ENCODE data around the gene ANO6. TPM values are rescaled to one million over a fixed set of nuclear protein-coding genes. Genes with fewer than 3 reads are reported as not detected.

Gene ANO6
- total RNA-seq, 2 experiments from 2014 or later: 23.1 to 24.4 TPM

- POLR2A ChIA-PET: no interaction called here
- ATAC-seq (ENCODE audit: low read depth): no peak
- no peak overlapping the region for H3K4me3 Mint-ChIP-seq
- H3K4me1 Mint-ChIP-seq: no peaks in the 10 kb centered on the region
- H3K27ac Mint-ChIP-seq: no peak overlapping the region
- peaks cover 14% of the 10 kb centered on the region for H3K27me3 Mint-ChIP-seq
- peaks cover 4% of the 10 kb centered on the region for H3K36me3 Mint-ChIP-seq
- peaks cover 2% of the 10 kb centered on the region for H3K9me3 Mint-ChIP-seq
- DNase-seq: no peak
These were observed 243.2 kb downstream of the ANO6 start for GRCh38 chr12:45458854-45459807.

GRCh38 chr12:45462506-45462905 lies 246.6 kb downstream of the ANO6 start:
- Mint-ChIP-seq H3K4me3 (no peak overlapping the region), H3K36me3 (peaks cover 2% of the 10 kb centered on the region), H3K27me3 (peaks cover 20% of the 10 kb centered on the region), H3K4me1 (no peaks in the 10 kb centered on the region), H3K9me3 (peaks cover 2% of the 10 kb centered on the region), H3K27ac (no peak overlapping the region)
- POLR2A ChIA-PET: no interaction called here
- no peak for DNase-seq
- ATAC-seq (ENCODE audit: low read depth): no peak

- peaks cover under 1% of the 10 kb centered on the region for H3K4me1 Mint-ChIP-seq
- peaks cover 2% of the 10 kb centered on the region for H3K9me3 Mint-ChIP-seq
- POLR2A ChIA-PET: no interaction called here
- no peak overlapping the region for H3K4me3 Mint-ChIP-seq
- DNase-seq (no peak), ATAC-seq (ENCODE audit: low read depth) (no peak)
- peaks cover 2% of the 10 kb centered on the region for H3K36me3 Mint-ChIP-seq
- H3K27me3 Mint-ChIP-seq: peaks cover 21% of the 10 kb centered on the region
- no peak overlapping the region for H3K27ac Mint-ChIP-seq
These were observed 248.8 kb downstream of the ANO6 start for GRCh38 chr12:45464699-45465098.

- Mint-ChIP-seq H3K4me1 (peaks cover 9% of the 10 kb centered on the region), H3K4me3 (no peak overlapping the region), H3K27ac (no peak overlapping the region), H3K9me3 (peaks cover 1% of the 10 kb centered on the region), H3K27me3 (peaks cover 10% of the 10 kb centered on the region), H3K36me3 (peaks cover 2% of the 10 kb centered on the region)
- DNase-seq (no peak), ATAC-seq (ENCODE audit: low read depth) (no peak)
- POLR2A ChIA-PET: no interaction called here
These were observed 253.1 kb downstream of the ANO6 start for GRCh38 chr12:45468751-45469615.

DNA sequence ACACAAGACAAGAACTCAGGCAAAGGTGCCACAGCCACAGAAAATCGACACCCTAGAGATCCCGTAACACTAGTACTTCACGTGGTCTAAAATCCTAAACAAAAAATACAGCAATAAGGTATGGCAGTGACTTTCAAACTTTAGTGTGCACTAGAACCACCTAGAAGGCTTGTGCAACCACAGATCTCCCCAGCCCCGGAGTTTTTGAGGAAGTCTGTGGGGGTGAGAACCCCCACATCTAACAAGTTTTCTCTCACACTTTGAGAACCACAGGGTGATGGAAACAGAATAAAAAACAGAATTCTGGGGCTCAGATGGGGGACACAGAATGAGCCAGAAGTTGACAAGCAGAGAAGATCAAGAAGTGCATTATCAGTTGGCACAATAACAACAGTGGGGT lies 254.0 kb downstream of the ANO6 start:
- ATAC-seq (ENCODE audit: low read depth) (peak; percentile 77), DNase-seq (no peak)
- peak overlapping the region; percentile 36 for H3K27ac Mint-ChIP-seq
- peak overlapping the region; percentile 57 for H3K4me3 Mint-ChIP-seq
- H3K9me3 Mint-ChIP-seq: peaks cover 1% of the 10 kb centered on the region
- peaks cover 9% of the 10 kb centered on the region for H3K4me1 Mint-ChIP-seq
- H3K36me3 Mint-ChIP-seq: peaks cover 2% of the 10 kb centered on the region
- POLR2A ChIA-PET: no interaction called here
- peaks cover 6% of the 10 kb centered on the region for H3K27me3 Mint-ChIP-seq

GRCh38 chr12:45473636-45474035 lies 257.7 kb downstream of the ANO6 start:
- H3K36me3 Mint-ChIP-seq: peaks cover 2% of the 10 kb centered on the region
- H3K27ac Mint-ChIP-seq: no peak overlapping the region
- peaks cover 3% of the 10 kb centered on the region for H3K27me3 Mint-ChIP-seq
- peaks cover 9% of the 10 kb centered on the region for H3K4me1 Mint-ChIP-seq
- POLR2A ChIA-PET: no interaction called here
- DNase-seq: no peak
- peaks cover 6% of the 10 kb centered on the region for H3K9me3 Mint-ChIP-seq
- no peak for ATAC-seq (ENCODE audit: low read depth)
- H3K4me3 Mint-ChIP-seq: no peak overlapping the region

GRCh38 chr12:45475594-45475993 lies 259.7 kb downstream of the ANO6 start:
- peaks cover 1% of the 10 kb centered on the region for H3K36me3 Mint-ChIP-seq
- H3K4me3 Mint-ChIP-seq: no peak overlapping the region
- POLR2A ChIA-PET: no interaction called here
- DNase-seq (no peak), ATAC-seq (ENCODE audit: low read depth) (no peak)
- no peaks in the 10 kb centered on the region for H3K4me1 Mint-ChIP-seq
- peaks cover 6% of the 10 kb centered on the region for H3K27me3 Mint-ChIP-seq
- H3K27ac Mint-ChIP-seq: no peak overlapping the region
- peaks cover 9% of the 10 kb centered on the region for H3K9me3 Mint-ChIP-seq

GRCh38 chr12:45477526-45477925 lies 261.6 kb downstream of the ANO6 start:
- POLR2A ChIA-PET: no interaction called here
- DNase-seq: no peak
- no peak for ATAC-seq (ENCODE audit: low read depth)

DNA sequence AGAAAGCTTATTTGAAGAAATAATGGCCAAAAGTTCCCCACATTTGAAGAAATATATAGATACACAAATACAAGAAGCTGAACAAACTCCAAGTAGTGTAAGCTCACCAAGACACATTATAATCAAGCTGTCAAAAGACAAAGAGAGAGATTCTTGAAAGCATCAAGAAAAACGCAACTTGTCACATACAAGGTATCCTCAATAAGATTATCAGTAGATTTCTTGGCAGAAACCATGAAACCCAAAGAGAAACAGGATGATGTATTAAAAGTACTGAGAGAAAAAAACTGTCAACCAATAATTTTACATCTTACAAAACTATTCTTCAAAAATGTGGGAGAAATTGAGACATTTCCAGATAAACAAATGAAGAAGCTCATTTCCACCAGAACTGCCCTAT lies 263.0 kb downstream of the ANO6 start:
- Mint-ChIP-seq H3K36me3 (peaks cover 1% of the 10 kb centered on the region), H3K4me1 (no peaks in the 10 kb centered on the region), H3K4me3 (no peak overlapping the region), H3K27me3 (peaks cover 8% of the 10 kb centered on the region), H3K9me3 (peaks cover 7% of the 10 kb centered on the region), H3K27ac (no peak overlapping the region)
- POLR2A ChIA-PET: no interaction called here
- ATAC-seq (ENCODE audit: low read depth): no peak
- DNase-seq: no peak

More at GRCh38 chr12:45477526-45477925, 261.6 kb downstream of the ANO6 start:
- H3K4me3 Mint-ChIP-seq: no peak overlapping the region
- H3K36me3 Mint-ChIP-seq: peaks cover 1% of the 10 kb centered on the region
- no peaks in the 10 kb centered on the region for H3K4me1 Mint-ChIP-seq
- peaks cover 9% of the 10 kb centered on the region for H3K9me3 Mint-ChIP-seq
- H3K27me3 Mint-ChIP-seq: peaks cover 4% of the 10 kb centered on the region
- H3K27ac Mint-ChIP-seq: no peak overlapping the region

GRCh38 chr12:45481746-45482145 lies 265.9 kb downstream of the ANO6 start:
- no peak overlapping the region for H3K27ac Mint-ChIP-seq
- ATAC-seq (ENCODE audit: low read depth): no peak
- DNase-seq: no peak
- no peaks in the 10 kb centered on the region for H3K4me1 Mint-ChIP-seq
- H3K36me3 Mint-ChIP-seq: peaks cover 1% of the 10 kb centered on the region
- H3K4me3 Mint-ChIP-seq: no peak overlapping the region
- POLR2A ChIA-PET: no interaction called here
- H3K9me3 Mint-ChIP-seq: peaks cover 7% of the 10 kb centered on the region
- peaks cover 10% of the 10 kb centered on the region for H3K27me3 Mint-ChIP-seq

DNA sequence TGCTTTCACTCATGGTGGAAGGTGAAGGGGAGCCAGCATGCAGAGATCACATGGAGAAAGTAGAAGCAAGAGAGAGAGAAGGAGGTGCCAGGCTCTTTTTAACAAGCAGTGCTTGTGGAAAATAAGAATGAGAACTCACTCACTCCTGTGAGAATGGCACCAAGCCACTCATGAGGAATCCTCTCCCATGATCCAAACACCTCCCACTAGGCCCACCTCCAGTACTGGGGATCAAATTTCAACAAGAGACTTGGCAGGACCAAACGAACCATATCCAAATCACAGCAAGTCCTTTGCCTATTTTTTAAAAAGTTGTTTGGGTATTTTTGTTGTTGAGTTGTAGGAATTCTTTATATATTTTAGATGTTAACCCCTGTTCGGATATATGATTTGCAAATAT lies 267.7 kb downstream of the ANO6 start:
- DNase-seq: no peak
- H3K27me3 Mint-ChIP-seq: peaks cover 10% of the 10 kb centered on the region
- peaks cover 4% of the 10 kb centered on the region for H3K9me3 Mint-ChIP-seq
- ATAC-seq (ENCODE audit: low read depth): no peak
- H3K4me1 Mint-ChIP-seq: no peaks in the 10 kb centered on the region
- POLR2A ChIA-PET: no interaction called here
- H3K4me3 Mint-ChIP-seq: no peak overlapping the region
- no peak overlapping the region for H3K27ac Mint-ChIP-seq
- H3K36me3 Mint-ChIP-seq: peaks cover 1% of the 10 kb centered on the region
